ENCODE results near the gene ZNF618.

The ZNF618 gene

DNA sequence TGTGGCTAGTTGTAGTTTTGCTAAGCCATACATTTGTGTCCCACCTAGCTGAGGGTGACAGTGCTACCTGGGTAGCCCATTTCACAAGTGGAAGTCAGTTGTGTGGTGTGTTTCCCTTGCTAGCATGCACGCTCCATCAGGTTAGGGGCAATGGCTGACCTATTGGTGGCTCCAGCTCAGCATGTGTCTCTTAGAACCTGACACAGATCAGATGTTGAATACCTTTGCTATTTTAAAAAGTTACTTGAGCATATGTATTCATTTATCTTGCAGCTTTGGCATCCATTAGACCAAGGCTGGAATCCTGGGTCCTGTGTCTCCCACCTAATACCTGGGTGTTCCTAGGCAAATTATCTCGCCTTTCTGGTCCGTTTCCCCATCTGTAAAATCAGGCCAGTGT lies 44.8 kb downstream of the ZNF618 start:
- no peaks in the 10 kb centered on the region; the same call in 1 of the 2 replicates for H3K27me3 ChIP-seq (ENCODE audit: control insufficient read depth, low read length)
- H3K4me1 ChIP-seq (ENCODE audit: control insufficient read depth, low read length) = no peaks in the 10 kb centered on the region
- no peaks in the 10 kb centered on the region for H3K9me2 ChIP-seq (replicated peaks; ENCODE audit: control insufficient read depth, low read length)
- no peak overlapping the region for H3K4me2 ChIP-seq (ENCODE audit: low read length)
- H3K27ac ChIP-seq (ENCODE audit: low read depth, low read length) = no peak overlapping the region
- no peak overlapping the region for H3K4me3 ChIP-seq (ENCODE audit: low read length)
- H3K79me2 ChIP-seq (ENCODE audit: control insufficient read depth, low read length) = no peaks in the 10 kb centered on the region
- no peaks in the 10 kb centered on the region for H3K36me3 ChIP-seq (ENCODE audit: control insufficient read depth, low read length)
- peaks cover 6% of the 10 kb centered on the region for H3K9me3 ChIP-seq (ENCODE audit: control insufficient read depth, insufficient read depth, low read length)
- H3F3A ChIP-seq (ENCODE audit: control insufficient read depth, insufficient read depth) = no peaks in the 10 kb centered on the region
- TF ChIP-seq EZH2phosphoT487 (IDR thresholded peaks at IDR 0.05; ENCODE audit: borderline replicate concordance, low read length) = no peak
- TF ChIP-seq, protein P1, sequence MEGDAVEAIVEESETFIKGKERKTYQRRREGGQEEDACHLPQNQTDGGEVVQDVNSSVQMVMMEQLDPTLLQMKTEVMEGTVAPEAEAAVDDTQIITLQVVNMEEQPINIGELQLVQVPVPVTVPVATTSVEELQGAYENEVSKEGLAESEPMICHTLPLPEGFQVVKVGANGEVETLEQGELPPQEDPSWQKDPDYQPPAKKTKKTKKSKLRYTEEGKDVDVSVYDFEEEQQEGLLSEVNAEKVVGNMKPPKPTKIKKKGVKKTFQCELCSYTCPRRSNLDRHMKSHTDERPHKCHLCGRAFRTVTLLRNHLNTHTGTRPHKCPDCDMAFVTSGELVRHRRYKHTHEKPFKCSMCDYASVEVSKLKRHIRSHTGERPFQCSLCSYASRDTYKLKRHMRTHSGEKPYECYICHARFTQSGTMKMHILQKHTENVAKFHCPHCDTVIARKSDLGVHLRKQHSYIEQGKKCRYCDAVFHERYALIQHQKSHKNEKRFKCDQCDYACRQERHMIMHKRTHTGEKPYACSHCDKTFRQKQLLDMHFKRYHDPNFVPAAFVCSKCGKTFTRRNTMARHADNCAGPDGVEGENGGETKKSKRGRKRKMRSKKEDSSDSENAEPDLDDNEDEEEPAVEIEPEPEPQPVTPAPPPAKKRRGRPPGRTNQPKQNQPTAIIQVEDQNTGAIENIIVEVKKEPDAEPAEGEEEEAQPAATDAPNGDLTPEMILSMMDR (IDR thresholded peaks at IDR 0.05; ENCODE audit: low read depth, low read length, poor library complexity, severe bottlenecking) = no peak
- H4K20me1 ChIP-seq (ENCODE audit: control insufficient read depth, insufficient read depth, low read depth, low read length) = no peaks in the 10 kb centered on the region

DNA sequence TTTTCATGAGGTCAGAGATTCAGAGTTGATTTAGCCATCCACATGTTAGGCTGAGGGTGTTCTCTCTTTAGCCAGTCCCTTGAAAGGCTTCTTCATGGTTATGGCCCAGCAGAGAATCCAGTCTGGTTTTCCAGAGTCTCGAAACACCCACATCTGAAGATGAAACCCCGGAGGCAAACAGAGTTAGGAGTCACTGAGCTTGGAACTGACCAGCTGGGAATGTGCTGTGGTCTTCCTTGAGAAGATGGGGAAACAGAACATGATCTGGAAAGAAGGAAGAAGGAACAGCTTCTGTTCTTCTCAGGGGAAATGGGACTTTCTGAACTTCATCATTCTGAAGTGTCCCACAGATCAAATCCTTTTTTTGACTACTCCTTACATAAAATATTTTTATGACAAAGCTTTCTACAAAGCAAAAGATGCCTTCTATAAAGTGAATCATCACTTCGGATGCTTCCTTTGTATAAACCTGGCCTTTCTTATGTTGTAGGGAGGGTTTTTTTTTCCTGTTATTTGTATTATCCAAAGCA lies 45.4 kb downstream of the ZNF618 start:
- Histone ChIP-seq H3K27me3 (ENCODE audit: control insufficient read depth, low read length) (no peaks in the 10 kb centered on the region; the same call in 1 of the 2 replicates), H3K27ac (ENCODE audit: low read depth, low read length) (no peak overlapping the region), H3K9me3 (ENCODE audit: control insufficient read depth, insufficient read depth, low read length) (peaks cover 6% of the 10 kb centered on the region), H4K20me1 (ENCODE audit: control insufficient read depth, insufficient read depth, low read depth, low read length) (no peaks in the 10 kb centered on the region), H3K4me2 (ENCODE audit: low read length) (no peak overlapping the region), H3K9me2 (replicated peaks; ENCODE audit: control insufficient read depth, low read length) (no peaks in the 10 kb centered on the region), H3K36me3 (ENCODE audit: control insufficient read depth, low read length) (no peaks in the 10 kb centered on the region), H3K4me1 (ENCODE audit: control insufficient read depth, low read length) (no peaks in the 10 kb centered on the region), H3F3A (ENCODE audit: control insufficient read depth, insufficient read depth) (no peaks in the 10 kb centered on the region), H3K79me2 (ENCODE audit: control insufficient read depth, low read length) (no peaks in the 10 kb centered on the region), H3K4me3 (ENCODE audit: low read length) (no peak overlapping the region)
- TF ChIP-seq EZH2phosphoT487 (IDR thresholded peaks at IDR 0.05; ENCODE audit: borderline replicate concordance, low read length) = no peak
- TF ChIP-seq, protein P1 (IDR thresholded peaks at IDR 0.05; ENCODE audit: low read depth, low read length, poor library complexity, severe bottlenecking) = no peak

DNA sequence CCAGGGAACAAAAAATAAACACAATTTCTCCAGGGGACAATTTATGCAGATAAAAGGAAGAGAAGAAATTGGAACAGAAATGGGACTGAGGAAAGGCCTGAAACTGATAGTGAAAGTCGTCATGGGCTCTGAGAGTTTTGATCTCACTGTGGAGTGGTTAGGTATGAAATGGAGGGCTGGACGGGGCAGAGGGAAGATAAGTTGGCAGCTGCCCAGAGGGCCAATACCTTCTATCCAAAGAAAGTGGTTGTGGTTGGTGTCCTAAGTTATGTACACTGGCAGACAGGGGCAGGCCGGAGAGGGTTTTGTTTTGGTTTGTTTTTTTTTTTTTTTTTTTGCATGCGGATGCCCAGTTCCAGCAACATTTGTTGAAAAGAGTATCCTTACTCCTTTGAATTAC lies 46.1 kb downstream of the ZNF618 start:
- Histone ChIP-seq H3K27ac (ENCODE audit: low read depth, low read length) (no peak overlapping the region), H3K36me3 (ENCODE audit: control insufficient read depth, low read length) (no peaks in the 10 kb centered on the region), H3F3A (ENCODE audit: control insufficient read depth, insufficient read depth) (no peaks in the 10 kb centered on the region), H3K9me3 (ENCODE audit: control insufficient read depth, insufficient read depth, low read length) (peaks cover 6% of the 10 kb centered on the region), H3K79me2 (ENCODE audit: control insufficient read depth, low read length) (no peaks in the 10 kb centered on the region), H3K4me1 (ENCODE audit: control insufficient read depth, low read length) (no peaks in the 10 kb centered on the region), H4K20me1 (ENCODE audit: control insufficient read depth, insufficient read depth, low read depth, low read length) (no peaks in the 10 kb centered on the region), H3K9me2 (replicated peaks; ENCODE audit: control insufficient read depth, low read length) (no peaks in the 10 kb centered on the region), H3K4me2 (ENCODE audit: low read length) (no peak overlapping the region), H3K4me3 (ENCODE audit: low read length) (no peak overlapping the region), H3K27me3 (ENCODE audit: control insufficient read depth, low read length) (no peaks in the 10 kb centered on the region)
- TF ChIP-seq, protein P1 (IDR thresholded peaks at IDR 0.05; ENCODE audit: low read depth, low read length, poor library complexity, severe bottlenecking) = no peak
- no peak for TF ChIP-seq EZH2phosphoT487 (IDR thresholded peaks at IDR 0.05; ENCODE audit: borderline replicate concordance, low read length)
